Measurements from ENCODE around the gene KRTAP12-2. TPM values are rescaled to one million over a fixed set of nuclear protein-coding genes. Genes with fewer than 3 reads are reported as not detected.

KRTAP12-2 gene
- total and polyA plus RNA-seq, 4 experiments from 2014 or later = not detected

DNA sequence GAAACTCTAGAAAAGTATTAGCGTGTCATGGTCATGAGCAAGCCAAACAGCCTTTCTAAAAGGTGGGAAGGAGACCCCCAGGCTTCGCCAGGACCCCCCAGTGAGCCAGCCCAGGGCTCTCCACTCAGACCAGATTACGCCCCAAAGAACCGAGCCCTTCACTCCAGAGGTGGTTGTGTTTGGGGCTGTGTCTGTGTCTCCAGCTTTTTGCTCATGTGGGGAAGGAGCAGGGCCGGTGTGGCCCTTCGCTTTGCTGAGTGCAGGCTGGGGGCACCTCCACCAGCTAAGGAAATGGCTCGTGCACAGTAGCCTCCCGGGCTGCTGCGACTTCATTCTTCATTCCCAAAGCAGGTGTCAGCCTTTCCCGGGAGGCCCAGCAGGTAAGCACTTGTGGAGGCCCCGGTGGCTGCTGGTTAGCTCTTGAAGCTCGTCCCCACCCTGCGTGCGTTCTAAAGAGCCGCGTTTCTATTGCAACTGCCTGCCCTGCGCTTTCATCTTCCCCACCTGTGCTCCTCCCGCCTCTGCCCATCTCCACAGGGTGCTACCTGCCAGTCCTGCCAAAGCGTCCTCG, 44.1 kb upstream of the KRTAP12-2 start:
- peaks cover 22 to 52% (median 37%) of the 10 kb centered on the region in 4 donors for H3K4me1 Mint-ChIP-seq
- peaks cover 0 to 9% (median 8%) of the 10 kb centered on the region in 8 donors for H3K9me3 Mint-ChIP-seq
- ChIA-PET POLR2A (ENCODE audit: partially characterized antibody) (interaction anchor here (1.0 to 1.2 kb wide), 4 partner anchors 53 to 171 kb away, joined by 3 to 4 read pairs (median 4); partner anchors contain the start of gene KRTAP12-3), CTCF (ENCODE audit: partially characterized antibody) (interaction anchor here (0.8 to 1.3 kb wide), 2 partner anchors 198 to 200 kb away, joined by 3 to 5 read pairs; no protein-coding TSS in a partner anchor)
- H3K27me3 ChIP-seq (ENCODE audit: insufficient read depth, low read length) = peaks cover 66% of the 10 kb centered on the region
- H3K36me3 ChIP-seq (ENCODE audit: insufficient read depth, low read length) = no peaks in the 10 kb centered on the region
- H3K4me3 Mint-ChIP-seq = peak overlapping the region in 7 of 8 donors; percentile 72 to 89 (median 81)
- no peaks in the 10 kb centered on the region for H3K36me3 Mint-ChIP-seq
- no peak overlapping the region for H3K27ac ChIP-seq (ENCODE audit: low read depth, low read length)
- H3K9me3 ChIP-seq (ENCODE audit: control insufficient read depth in 1 of 2, low read length in 2 of 2) = no peaks in the 10 kb centered on the region
- no peak overlapping the region for H3K27ac Mint-ChIP-seq
- H3K4me3 ChIP-seq (ENCODE audit: low read length in 2 of 2) = no peak overlapping the region
- intact Hi-C loops (cut with micrococcal nuclease) = loop anchor here (1.0 to 2.0 kb wide), 2 partner anchors 12 to 54 kb away; partner anchors contain the start of gene KRTAP12-3
- H3K27me3 Mint-ChIP-seq = peaks cover 62 to 68% of the 10 kb centered on the region in 2 donors
- DNase-seq = peak in 3 of 5 donors; percentile 11 to 25 (median 19)
- peaks cover 39% of the 10 kb centered on the region for H3K4me1 ChIP-seq (ENCODE audit: insufficient read depth, low read length)

- H3K4me1 ChIP-seq (ENCODE audit: insufficient read depth, low read length) = peaks cover 39% of the 10 kb centered on the region
Measured at GRCh38 chr21:44710294-44710665, 43.6 kb upstream of the KRTAP12-2 start.

DNA sequence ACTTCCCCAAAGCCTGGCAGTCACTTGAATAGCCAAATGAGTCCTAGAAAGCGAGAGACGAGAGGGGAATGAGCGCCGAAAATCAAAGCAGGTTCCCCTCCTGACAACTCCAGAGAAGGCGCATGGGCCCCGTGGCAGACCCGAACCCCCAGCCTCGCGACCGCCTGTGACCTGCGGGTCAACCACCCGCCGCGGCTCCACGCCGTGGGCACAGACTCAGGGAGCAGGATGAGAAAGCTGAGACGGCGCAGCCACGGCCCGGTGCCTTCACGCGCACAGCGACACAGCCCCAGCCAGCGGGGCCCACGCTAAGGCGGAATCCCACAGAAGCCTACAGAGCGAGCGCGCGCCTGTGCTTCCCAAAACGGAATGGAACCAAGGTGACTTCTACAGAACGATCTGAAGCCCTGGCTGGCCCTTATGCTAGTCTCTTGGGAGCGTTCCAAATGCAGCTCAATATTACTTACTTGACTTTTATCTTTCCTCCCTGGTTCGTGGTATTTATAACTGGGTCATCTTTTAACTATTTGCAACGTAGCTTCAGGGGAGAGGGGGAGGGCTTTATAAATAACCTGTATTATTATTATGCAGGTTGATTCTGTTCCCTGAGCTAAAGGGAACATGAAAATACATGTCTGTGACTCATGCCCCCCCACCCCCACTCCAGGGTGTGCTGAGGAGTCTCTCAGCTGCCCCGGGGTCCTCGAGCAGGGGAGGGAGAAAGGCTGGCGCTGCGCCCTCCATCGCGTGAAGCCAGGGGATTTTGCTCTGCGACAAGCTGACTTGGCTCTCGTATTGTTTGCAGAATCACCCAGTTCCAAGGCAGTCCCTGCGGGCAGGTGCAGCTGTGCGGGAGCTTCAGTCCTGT, 42.9 kb upstream of the KRTAP12-2 start:
- H3K9me3 ChIP-seq (ENCODE audit: control insufficient read depth in 1 of 2, low read length in 2 of 2) = no peaks in the 10 kb centered on the region
- H3K4me3 ChIP-seq (ENCODE audit: low read length in 2 of 2) = peak overlapping the region in 1 of 2 donors; percentile 24
- no peaks in the 10 kb centered on the region for H3K36me3 ChIP-seq (ENCODE audit: insufficient read depth, low read length)
- Mint-ChIP-seq H3K4me1 (peaks cover 18 to 45% (median 31%) of the 10 kb centered on the region in 4 donors), H3K36me3 (no peaks in the 10 kb centered on the region), H3K27me3 (peaks cover 66 to 69% of the 10 kb centered on the region in 2 donors), H3K27ac (peak overlapping the region in 3 of 7 donors; percentile 19 to 67 (median 35)), H3K9me3 (peaks cover 0 to 20% (median 16%) of the 10 kb centered on the region in 8 donors), H3K4me3 (peak overlapping the region; percentile 44 to 80 (median 68))
- ChIA-PET POLR2A (ENCODE audit: partially characterized antibody) (interaction anchor here (0.7 to 2.3 kb wide), 3 partner anchors 9 to 52 kb away, joined by 3 to 16 read pairs (median 3); partner anchors contain the start of gene KRTAP12-3), CTCF (ENCODE audit: partially characterized antibody) (interaction anchor here (0.6 to 1.3 kb wide), 3 partner anchors 32 to 199 kb away, joined by 3 to 5 read pairs (median 4); no protein-coding TSS in a partner anchor)
- intact Hi-C loops (cut with micrococcal nuclease) = loop anchor here (2.0 kb wide), 1 partner anchor 53 kb away; the partner anchor contains the start of gene KRTAP12-3
- H3K27ac ChIP-seq (ENCODE audit: low read depth, low read length) = no peak overlapping the region
- DNase-seq = peak in 4 of 5 donors; percentile 15 to 37 (median 24)
- H3K27me3 ChIP-seq (ENCODE audit: insufficient read depth, low read length) = peaks cover 68% of the 10 kb centered on the region
- H3K4me1 ChIP-seq (ENCODE audit: insufficient read depth, low read length) = peaks cover 39% of the 10 kb centered on the region

More at GRCh38 chr21:44710294-44710665, 43.6 kb upstream of the KRTAP12-2 start:
- peaks cover 66% of the 10 kb centered on the region for H3K27me3 ChIP-seq (ENCODE audit: insufficient read depth, low read length)
- H3K4me3 ChIP-seq (ENCODE audit: low read length in 2 of 2) = no peak overlapping the region
- Mint-ChIP-seq H3K27me3 (peaks cover 65 to 69% of the 10 kb centered on the region in 2 donors), H3K4me1 (peaks cover 22 to 51% (median 37%) of the 10 kb centered on the region in 4 donors), H3K27ac (no peak overlapping the region), H3K9me3 (peaks cover 0 to 14% (median 11%) of the 10 kb centered on the region in 8 donors), H3K4me3 (peak overlapping the region in 7 of 8 donors; percentile 44 to 89 (median 80)), H3K36me3 (no peaks in the 10 kb centered on the region)
- POLR2A ChIA-PET (ENCODE audit: partially characterized antibody) = interaction anchor here (0.7 to 2.3 kb wide), 5 partner anchors 8 to 163 kb away, joined by 3 to 16 read pairs (median 3); partner anchors contain the start of gene KRTAP12-3
- no peaks in the 10 kb centered on the region for H3K9me3 ChIP-seq (ENCODE audit: control insufficient read depth in 1 of 2, low read length in 2 of 2)
- H3K27ac ChIP-seq (ENCODE audit: low read depth, low read length) = no peak overlapping the region
- intact Hi-C loops (cut with micrococcal nuclease) = loop anchor here (2.0 kb wide), 1 partner anchor 53 kb away; the partner anchor contains the start of gene KRTAP12-3
- no peak for DNase-seq
- H3K36me3 ChIP-seq (ENCODE audit: insufficient read depth, low read length) = no peaks in the 10 kb centered on the region
- CTCF ChIA-PET (ENCODE audit: partially characterized antibody) = interaction anchor here (1.0 to 1.3 kb wide), 2 partner anchors 31 to 200 kb away, joined by 4 to 5 read pairs; no protein-coding TSS in a partner anchor

DNA sequence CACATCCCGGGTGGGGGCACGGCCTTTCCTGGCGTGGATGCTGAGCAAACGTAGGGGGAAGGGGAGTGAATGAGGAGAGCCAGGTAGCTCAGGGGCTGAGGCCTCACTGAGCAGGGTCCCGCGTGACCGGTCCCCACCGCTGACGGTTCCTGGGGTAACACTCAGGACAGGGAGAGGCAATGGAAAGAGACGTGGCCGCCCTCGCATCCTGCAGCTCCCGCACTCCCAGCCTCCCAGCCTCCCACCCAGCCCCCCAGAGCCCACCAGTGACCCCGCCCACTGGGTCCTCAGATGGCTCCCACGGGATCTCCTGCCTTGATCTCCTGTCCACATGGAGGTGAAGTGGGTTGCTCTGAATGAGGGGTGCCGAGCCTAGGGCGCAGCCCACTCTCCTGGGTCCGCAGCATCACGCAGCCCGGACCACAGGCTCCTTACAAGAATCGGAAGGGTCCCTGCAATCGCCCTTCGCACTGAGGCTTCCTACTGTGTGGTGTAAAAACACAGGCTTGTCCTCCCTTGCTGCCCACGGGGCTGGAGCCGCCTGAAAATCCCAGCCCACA, 42.2 kb upstream of the KRTAP12-2 start:
- peak overlapping the region; percentile 44 to 80 (median 68) for H3K4me3 Mint-ChIP-seq
- POLR2A ChIA-PET (ENCODE audit: partially characterized antibody) = interaction anchor here (2.3 kb wide), 1 partner anchor 51 kb away, joined by 16 read pairs; the partner anchor contains the start of gene KRTAP12-3
- DNase-seq = no peak
- H3K27me3 ChIP-seq (ENCODE audit: insufficient read depth, low read length) = peaks cover 75% of the 10 kb centered on the region
- H3K27ac ChIP-seq (ENCODE audit: low read depth, low read length) = no peak overlapping the region
- H3K27ac Mint-ChIP-seq = peak overlapping the region in 4 of 7 donors; percentile 8 to 67 (median 27)
- H3K36me3 Mint-ChIP-seq = no peaks in the 10 kb centered on the region
- peak overlapping the region in 1 of 2 donors; percentile 24 for H3K4me3 ChIP-seq (ENCODE audit: low read length in 2 of 2)
- H3K9me3 ChIP-seq (ENCODE audit: control insufficient read depth in 1 of 2, low read length in 2 of 2) = no peaks in the 10 kb centered on the region
- peaks cover 0 to 24% (median 21%) of the 10 kb centered on the region in 8 donors for H3K9me3 Mint-ChIP-seq
- intact Hi-C loops (cut with micrococcal nuclease) = no loop called here
- no peaks in the 10 kb centered on the region for H3K36me3 ChIP-seq (ENCODE audit: insufficient read depth, low read length)
- H3K4me1 Mint-ChIP-seq = peaks cover 16 to 45% (median 27%) of the 10 kb centered on the region in 4 donors
- peaks cover 39% of the 10 kb centered on the region for H3K4me1 ChIP-seq (ENCODE audit: insufficient read depth, low read length)
- CTCF ChIA-PET (ENCODE audit: partially characterized antibody) = interaction anchor here (0.6 to 1.4 kb wide), 3 partner anchors 33 to 199 kb away, joined by 3 read pairs; no protein-coding TSS in a partner anchor
- H3K27me3 Mint-ChIP-seq = peaks cover 66 to 69% of the 10 kb centered on the region in 2 donors

DNA sequence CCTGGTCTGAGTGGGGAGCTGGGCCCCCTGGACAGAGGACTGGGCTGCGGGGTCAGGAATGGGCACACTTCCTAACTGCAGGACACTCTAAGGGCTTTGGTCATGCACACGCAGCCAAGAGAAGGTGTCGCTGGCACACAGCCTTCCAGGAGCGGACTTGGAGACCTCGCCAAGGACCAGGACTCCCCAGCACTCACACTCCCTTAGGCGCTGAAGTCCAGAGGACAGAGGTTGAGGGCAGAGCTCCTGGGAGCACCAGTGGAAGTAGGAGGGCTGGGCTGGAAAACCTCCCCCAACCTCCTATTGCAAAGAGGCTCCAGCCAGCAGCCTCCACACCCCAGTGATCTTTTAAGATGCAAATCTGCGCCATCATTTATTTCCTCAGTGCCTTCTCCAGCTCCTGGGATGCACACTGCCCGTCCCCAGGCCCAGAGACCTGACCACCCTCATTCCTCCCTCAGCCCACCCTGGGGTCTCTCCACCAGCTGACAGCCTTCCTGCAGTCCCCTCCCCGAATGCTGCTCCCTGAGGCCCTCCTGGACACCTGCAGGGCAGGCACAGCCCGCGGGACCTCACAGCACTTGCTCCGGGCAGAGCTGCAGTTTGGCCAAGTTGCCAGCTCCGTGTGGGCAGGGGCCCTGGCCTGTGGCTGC, 41.6 kb upstream of the KRTAP12-2 start:
- intact Hi-C loops (cut with micrococcal nuclease) = no loop called here
- Histone ChIP-seq H3K27ac (ENCODE audit: low read depth, low read length) (no peak overlapping the region), H3K36me3 (ENCODE audit: insufficient read depth, low read length) (no peaks in the 10 kb centered on the region), H3K4me1 (ENCODE audit: insufficient read depth, low read length) (peaks cover 39% of the 10 kb centered on the region), H3K4me3 (ENCODE audit: low read length in 2 of 2) (no peak overlapping the region), H3K27me3 (ENCODE audit: insufficient read depth, low read length) (peaks cover 74% of the 10 kb centered on the region), H3K9me3 (ENCODE audit: control insufficient read depth in 1 of 2, low read length in 2 of 2) (no peaks in the 10 kb centered on the region)
- H3K27me3 Mint-ChIP-seq = peaks cover 62 to 65% of the 10 kb centered on the region in 2 donors
- ChIA-PET POLR2A (ENCODE audit: partially characterized antibody) (interaction anchor here (2.3 kb wide), 1 partner anchor 50 kb away, joined by 16 read pairs; the partner anchor contains the start of gene KRTAP12-3), CTCF (ENCODE audit: partially characterized antibody) (interaction anchor here (0.9 to 1.4 kb wide), 2 partner anchors 34 to 198 kb away, joined by 3 read pairs; no protein-coding TSS in a partner anchor)
- no peaks in the 10 kb centered on the region for H3K36me3 Mint-ChIP-seq
- peaks cover 16 to 45% (median 26%) of the 10 kb centered on the region in 4 donors for H3K4me1 Mint-ChIP-seq
- peak overlapping the region in 6 of 8 donors; percentile 7 to 72 (median 46) for H3K4me3 Mint-ChIP-seq
- DNase-seq = no peak
- peak overlapping the region in 2 of 7 donors; percentile 57 to 74 for H3K27ac Mint-ChIP-seq
- H3K9me3 Mint-ChIP-seq = peaks cover 0 to 24% (median 21%) of the 10 kb centered on the region in 8 donors

All from CD4-positive, alpha-beta memory T cell (primary cell).